Cardiac muscle cell (in vitro differentiated cells and primary cell): ENCODE measurements around the gene CUL9. TPM values are rescaled to one million over a fixed set of nuclear protein-coding genes. Genes with fewer than 3 reads are reported as not detected.
"Not testable (repeated sequence)": the region's sequence is repeated elsewhere in the genome, so short reads cannot be mapped to it uniquely, and the experiment has no call there.

ENCODE experiments used
- DNase-seq, 2 donors: peaks; one replicate each; pipeline versions ENCODE4 v3.0.0 to v3.0.0-alpha.2; 2010 to 2017; ENCODE audit warnings: low read depth in 1 of 2, low spot score in 1 of 2
- H3K27ac ChIP-seq: fragments of 200-600 bp; sonication (generic); 2 replicates; pipeline ENCODE4 v1.5.1; 2016
- H3K27me3 ChIP-seq: fragments of 200-600 bp; sonication (generic); 2 replicates; pipeline ENCODE4 v1.6.0; 2016; ENCODE audit warnings: control low read depth
- H3K36me3 ChIP-seq: fragments of 200-600 bp; sonication (generic); 2 replicates; pipeline ENCODE4 v1.5.1; 2016; ENCODE audit warnings: control low read depth
- H3K4me1 ChIP-seq: fragments of 200-600 bp; sonication (generic); 2 replicates; pipeline ENCODE4 v1.8.1; 2017; ENCODE audit warnings: low read depth, mild to moderate bottlenecking, mixed run types
- H3K4me3 ChIP-seq: fragments of 200-600 bp; sonication (generic); 2 replicates; pipeline ENCODE4 v1.5.1; 2016; ENCODE audit warnings: mild to moderate bottlenecking
- H3K9me3 ChIP-seq: fragments of 200-600 bp; sonication (generic); 2 replicates; pipeline ENCODE4 v1.5.1; 2017; ENCODE audit warnings: low read depth, mild to moderate bottlenecking, control low read depth
- polyA plus RNA-seq: library from polyadenylated mRNA; unstranded; fragments of >200 nt; fragmentation: Nextera tagmentation; extraction: Ambion mirVana; gene quantifications from 2 replicates; pipeline ENCODE4 v1.2.1, GENCODE V29; 2016
- total RNA-seq: library from RNA; depleted of rRNA; stranded (reverse); fragments of >200 nt; gene quantifications from 2 replicates; pipeline ENCODE4 v1.2.3, GENCODE V29; 2016
- TF ChIP-seq, protein P1 (sequence below): IDR thresholded peaks from 2 replicates; pipeline ENCODE4 v1.5.1; 2012; ENCODE audit warnings: low read depth, mild to moderate bottlenecking, low read length

The CUL9 gene
- total RNA-seq (34.8 and 76.0 TPM in 2 replicates), polyA plus RNA-seq (29.0 and 44.2 TPM in 2 replicates)

DNA sequence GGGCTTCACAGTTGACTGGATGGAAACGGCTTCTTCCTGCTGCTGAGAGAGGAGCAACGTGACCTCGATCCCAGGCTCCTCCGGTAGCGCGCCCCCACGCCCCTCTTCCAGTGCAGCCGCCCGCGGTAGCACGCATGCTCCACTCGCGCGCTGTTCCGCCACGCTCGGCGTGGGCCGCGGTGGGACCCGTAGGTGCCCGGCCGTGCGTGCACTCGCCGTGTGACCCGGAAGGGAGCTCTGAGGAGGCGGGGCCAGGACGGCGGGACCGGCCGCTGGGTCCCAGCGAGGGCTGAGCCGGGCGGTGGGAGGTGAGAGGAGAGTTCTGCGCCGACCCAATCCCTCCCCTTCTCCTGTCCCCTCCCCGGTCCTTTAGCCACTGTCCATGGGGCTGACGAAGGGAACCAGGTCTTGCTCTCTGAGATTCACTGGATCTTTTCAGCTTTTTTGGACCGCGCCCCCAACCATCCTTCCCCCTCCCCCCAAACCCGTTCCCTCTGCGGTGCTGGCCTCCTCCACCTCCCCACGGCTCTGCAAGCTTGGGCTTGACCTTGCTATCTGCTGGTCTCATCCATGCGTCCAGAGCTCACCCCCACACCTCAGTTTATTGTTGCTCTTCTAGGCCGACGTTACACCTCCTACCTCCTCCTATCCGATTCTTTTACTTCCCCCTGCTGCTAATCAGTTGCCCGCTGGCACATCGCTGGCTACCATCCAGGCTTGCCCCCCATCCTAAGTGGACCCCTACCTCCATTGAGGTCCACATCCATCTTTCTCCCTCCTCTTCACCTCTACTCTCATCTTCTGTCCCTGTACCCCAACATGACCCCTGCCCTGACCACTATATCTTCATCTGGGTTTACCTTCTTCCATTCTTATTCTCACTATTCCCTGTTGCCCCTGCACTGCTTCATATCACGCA lies at the start of gene CUL9:
TSS of gene CUL9 (plus strand) at position 255 of the 919 bp plus-strand sequence. CDS start 2,115 bp downstream, outside the sequence.
- H3K27me3 ChIP-seq, result no peaks in the 10 kb centered on the region
- peak within 1 kb of the TSS; percentile 83 for H3K27ac ChIP-seq
- no peaks in the 10 kb centered on the region for H3K9me3 ChIP-seq
- H3K4me3 ChIP-seq, result peak within 1 kb of the TSS; percentile 73
- peaks cover 3% of the 10 kb centered on the region for H3K4me1 ChIP-seq
- H3K36me3 ChIP-seq, result peaks cover 30% of the 10 kb centered on the region
- TF ChIP-seq, protein P1, sequence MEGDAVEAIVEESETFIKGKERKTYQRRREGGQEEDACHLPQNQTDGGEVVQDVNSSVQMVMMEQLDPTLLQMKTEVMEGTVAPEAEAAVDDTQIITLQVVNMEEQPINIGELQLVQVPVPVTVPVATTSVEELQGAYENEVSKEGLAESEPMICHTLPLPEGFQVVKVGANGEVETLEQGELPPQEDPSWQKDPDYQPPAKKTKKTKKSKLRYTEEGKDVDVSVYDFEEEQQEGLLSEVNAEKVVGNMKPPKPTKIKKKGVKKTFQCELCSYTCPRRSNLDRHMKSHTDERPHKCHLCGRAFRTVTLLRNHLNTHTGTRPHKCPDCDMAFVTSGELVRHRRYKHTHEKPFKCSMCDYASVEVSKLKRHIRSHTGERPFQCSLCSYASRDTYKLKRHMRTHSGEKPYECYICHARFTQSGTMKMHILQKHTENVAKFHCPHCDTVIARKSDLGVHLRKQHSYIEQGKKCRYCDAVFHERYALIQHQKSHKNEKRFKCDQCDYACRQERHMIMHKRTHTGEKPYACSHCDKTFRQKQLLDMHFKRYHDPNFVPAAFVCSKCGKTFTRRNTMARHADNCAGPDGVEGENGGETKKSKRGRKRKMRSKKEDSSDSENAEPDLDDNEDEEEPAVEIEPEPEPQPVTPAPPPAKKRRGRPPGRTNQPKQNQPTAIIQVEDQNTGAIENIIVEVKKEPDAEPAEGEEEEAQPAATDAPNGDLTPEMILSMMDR, result no peak
- DNase-seq, result peak; percentile 82 to 89

DNA sequence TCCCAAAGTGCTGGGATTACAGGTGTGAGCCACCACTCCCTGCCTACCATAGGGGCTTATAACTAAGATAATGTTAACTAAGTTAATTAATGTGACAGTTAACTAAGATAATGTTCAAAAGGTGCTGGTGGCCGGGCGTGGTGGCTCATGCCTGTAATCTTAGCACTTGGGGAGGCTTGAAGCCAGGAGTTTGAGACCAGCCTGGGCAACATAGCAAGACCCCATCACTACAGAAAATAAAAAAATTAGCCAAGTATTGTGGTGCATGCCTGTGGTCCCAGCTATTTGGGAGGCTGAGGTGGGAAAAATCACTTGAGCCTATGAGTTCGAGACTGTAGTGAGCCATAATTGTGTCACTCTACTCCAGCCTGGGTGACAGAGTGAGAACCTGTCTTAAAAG lies 43.7 kb upstream of the CUL9 start:
- H3K27me3 ChIP-seq, result no peaks in the 10 kb centered on the region
- no peak overlapping the region for H3K27ac ChIP-seq
- no peaks in the 10 kb centered on the region for H3K9me3 ChIP-seq
- peaks cover 3% of the 10 kb centered on the region for H3K36me3 ChIP-seq
- DNase-seq, result no peak
- TF ChIP-seq, protein P1, result no peak
- H3K4me1 ChIP-seq, result peaks cover 8% of the 10 kb centered on the region
- H3K4me3 ChIP-seq, result no peak overlapping the region

DNA sequence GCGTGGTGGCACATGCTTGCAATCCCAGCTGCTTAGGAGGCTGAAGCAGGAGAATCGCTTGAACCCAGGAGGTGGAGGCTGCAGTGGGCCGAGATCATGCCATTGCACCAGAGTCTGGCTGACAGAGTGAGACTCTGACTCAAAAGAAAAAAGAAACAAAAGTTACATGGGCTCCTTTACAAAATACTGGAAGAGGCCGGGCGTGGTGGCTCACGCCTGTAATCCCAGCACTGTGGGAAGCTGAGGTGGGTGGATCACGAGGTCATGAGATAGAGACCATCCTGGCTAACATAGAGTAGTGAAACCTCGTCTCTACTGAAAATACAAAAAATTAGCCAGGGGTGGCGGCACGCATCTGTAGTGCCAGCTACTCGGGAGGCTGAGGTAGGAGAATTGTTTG lies 42.0 kb upstream of the CUL9 start:
- not testable (repeated sequence) for DNase-seq, H3K9me3 ChIP-seq, H3K4me3 ChIP-seq, H3K27ac ChIP-seq, H3K36me3 ChIP-seq, H3K27me3 ChIP-seq, H3K4me1 ChIP-seq

DNA sequence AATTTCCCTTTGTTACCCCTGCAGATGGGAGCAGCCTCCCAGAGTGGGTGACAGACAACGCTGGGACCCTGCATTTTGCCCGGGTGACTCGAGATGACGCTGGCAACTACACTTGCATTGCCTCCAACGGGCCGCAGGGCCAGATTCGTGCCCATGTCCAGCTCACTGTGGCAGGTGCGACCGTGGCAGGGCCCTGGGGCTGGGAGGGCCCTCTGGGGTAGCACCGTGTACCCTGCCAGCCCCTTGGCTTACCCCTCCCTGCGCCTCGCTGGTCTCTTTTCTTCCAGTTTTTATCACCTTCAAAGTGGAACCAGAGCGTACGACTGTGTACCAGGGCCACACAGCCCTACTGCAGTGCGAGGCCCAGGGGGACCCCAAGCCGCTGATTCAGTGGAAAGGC lies 40.4 kb upstream of the CUL9 start:
- Histone ChIP-seq H3K36me3 (peaks cover 4% of the 10 kb centered on the region), H3K9me3 (no peaks in the 10 kb centered on the region), H3K4me1 (peaks cover 9% of the 10 kb centered on the region), H3K27me3 (no peaks in the 10 kb centered on the region), H3K27ac (no peak overlapping the region), H3K4me3 (no peak overlapping the region)
- TF ChIP-seq, protein P1, result no peak
- DNase-seq, result no peak

DNA sequence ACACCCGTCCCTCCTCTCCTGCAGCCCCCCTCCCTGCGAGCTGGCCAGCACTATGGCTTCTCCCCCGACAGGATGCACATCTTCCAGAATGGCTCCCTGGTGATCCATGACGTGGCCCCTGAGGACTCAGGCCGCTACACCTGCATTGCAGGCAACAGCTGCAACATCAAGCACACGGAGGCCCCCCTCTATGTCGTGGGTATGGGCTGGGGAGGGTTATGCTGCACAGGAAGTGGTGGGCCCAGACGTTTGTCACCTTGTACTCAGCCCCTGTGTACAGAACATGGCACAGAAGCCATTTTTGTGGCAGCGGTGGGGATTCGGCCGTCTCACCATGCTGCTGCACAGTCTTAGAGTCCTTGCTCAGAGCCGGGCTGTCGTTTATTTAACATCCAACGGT lies 39.9 kb upstream of the CUL9 start:
- Histone ChIP-seq H3K27ac (peak overlapping the region; percentile 92), H3K4me1 (peaks cover 9% of the 10 kb centered on the region), H3K9me3 (no peaks in the 10 kb centered on the region), H3K27me3 (no peaks in the 10 kb centered on the region), H3K4me3 (no peak overlapping the region), H3K36me3 (peaks cover 4% of the 10 kb centered on the region)
- DNase-seq, result no peak
- TF ChIP-seq, protein P1, result no peak
